Measurements from ENCODE around the gene CREB3L1.

GRCh38 chr11:46278387-46279125 is 1.1 kb downstream of the CREB3L1 start:
- TF ChIP-seq POLR2A (IDR thresholded peaks at IDR 0.05; ENCODE audit: low read length) (no peak), GATA1 (IDR thresholded peaks at IDR 0.05; ENCODE audit: low read depth, low read length) (no peak)

Data from erythroblast (primary cell).